K562 (cell line): ENCODE data around the gene ARPP21. TPM values are rescaled to one million over a fixed set of nuclear protein-coding genes. Genes with fewer than 3 reads are reported as not detected.

Experiments used
- ATAC-seq: fragments of 200-7000 bp; cut with Tn5 transposase; 3 replicates; pipeline ENCODE4 v1.9.1; 2020; ENCODE audit warnings: moderate library complexity
- BruUV-seq: library from RNA; stranded (reverse); fragments of 400-500 nt; replicated peaks from 2 replicates; lab custom pipeline; 2021; lab: Mats Ljungman, UMichigan
- CTCF ChIA-PET: fragments of 300-600 bp; formaldehyde crosslinking; extraction: SDS; loops from one replicate; lab custom pipeline; 2021; ENCODE audit warnings: low intra/inter-chr PET ratio; lab: Yijun Ruan, JAX
- POLR2A ChIA-PET: fragments of 300-600, 350-650 bp; sonication (Branson Sonifier 250); formaldehyde crosslinking; extraction: SDS; loops from one replicate; lab custom pipeline; 2021; ENCODE audit warnings: antibody characterized with exemption, inconsistent platforms; lab: Yijun Ruan, JAX
- DNase-seq, 4 experiments: peaks; one replicate each; pipeline versions ENCODE4 v3.0.0 to v3.0.0-alpha.2; 2011 to 2018; ENCODE audit warnings: low spot score in 3 of 4, mixed read lengths in 3 of 4; ENCODE audit errors: extremely low read depth in 1 of 4
- FAIRE-seq: peaks from 2 replicates; lab custom pipeline; 2011; peaks lifted over from hg19 to GRCh38; lab: Jason Lieb, UNC
- H2AFZ ChIP-seq: 2 replicates; pipeline ENCODE4 v1.6.0; 2011; ENCODE audit warnings: low read depth, low read length, control low read depth, inconsistent platforms
- H3K27ac ChIP-seq: fragments of 200-600 bp; 3 replicates; pipeline ENCODE4 v1.8.0; 2011; ENCODE audit warnings: low read depth, mild to moderate bottlenecking, control low read depth, inconsistent platforms, low read length, moderate library complexity, mixed read lengths; ENCODE audit errors: extremely low read depth
- H3K27me3 ChIP-seq, 2 experiments: fragments of 300-600 bp in 1 of 2; 2 replicates in 1 of 2; 3 replicates in 1 of 2; pipeline versions ENCODE4 v1.6.0 to v1.8.0; 2011; ENCODE audit warnings: inconsistent platforms in 2 of 2, low read length in 2 of 2, mild to moderate bottlenecking in 1 of 2, mixed read lengths in 1 of 2, moderate library complexity in 1 of 2; ENCODE audit not compliant: control insufficient read depth in 2 of 2, insufficient read depth in 2 of 2
- H3K36me3 ChIP-seq: fragments of 300-600 bp; 3 replicates; pipeline ENCODE4 v1.8.0; 2011; ENCODE audit warnings: mild to moderate bottlenecking, low read length, inconsistent platforms; ENCODE audit not compliant: control insufficient read depth, insufficient read depth
- H3K4me1 ChIP-seq, 2 experiments: fragments of 200-600 bp in 1 of 2; replicated peaks in 1 of 2; 2 replicates in 1 of 2; 3 replicates in 1 of 2; pipeline versions ENCODE4 v1.5.1 to v1.8.0; 2011; ENCODE audit warnings: inconsistent platforms in 2 of 2, low read length in 2 of 2, mild to moderate bottlenecking in 1 of 2, mixed read lengths in 1 of 2, moderate library complexity in 1 of 2; ENCODE audit not compliant: control insufficient read depth in 2 of 2, insufficient read depth in 2 of 2
- H3K4me2 ChIP-seq: 2 replicates; pipeline ENCODE4 v1.6.1; 2011; ENCODE audit warnings: low read length, control low read depth, inconsistent platforms, mixed read lengths; ENCODE audit not compliant: insufficient read depth
- H3K4me3 ChIP-seq: fragments of 200-600 bp; sonication (generic), shearing (Covaris generic); 2 replicates; pipeline ENCODE4 v1.5.1; 2016; ENCODE audit warnings: control low read depth, inconsistent platforms
- H3K79me2 ChIP-seq: fragments of 200-600 bp; 3 replicates; pipeline ENCODE4 v1.8.0; 2011; ENCODE audit warnings: low read length, inconsistent platforms; ENCODE audit not compliant: control insufficient read depth, insufficient read depth
- H3K9ac ChIP-seq, 2 experiments: 2 replicates each; pipeline versions ENCODE4 v1.6.0 to v1.6.1; 2011; ENCODE audit warnings: low read depth in 2 of 2, low read length in 2 of 2, control low read depth in 1 of 2, inconsistent platforms in 1 of 2, mild to moderate bottlenecking in 1 of 2, mixed read lengths in 1 of 2; ENCODE audit not compliant: insufficient read depth in 1 of 2
- H3K9me1 ChIP-seq: one replicate; pipeline ENCODE4 v1.6.0; 2011; ENCODE audit warnings: inconsistent platforms, mild to moderate bottlenecking, low read length, moderate library complexity; ENCODE audit not compliant: control insufficient read depth, insufficient read depth
- H3K9me3 ChIP-seq: replicated peaks from 2 replicates; pipeline ENCODE4 v1.5.1; 2011; ENCODE audit warnings: low read depth, low read length, inconsistent platforms; ENCODE audit not compliant: control insufficient read depth, insufficient read depth
- H4K20me1 ChIP-seq: replicated peaks from 2 replicates; pipeline ENCODE4 v1.6.1; 2011; ENCODE audit warnings: low read length, inconsistent platforms, mixed read lengths; ENCODE audit not compliant: control insufficient read depth, insufficient read depth
- FOXM1 ChIP-seq, 2 experiments: fragments of 450-650 bp in 1 of 2; sonication (generic) in 1 of 2; formaldehyde crosslinking in 1 of 2; IDR thresholded peaks; 2 replicates each; pipeline versions ENCODE4 v1.6.1 to v1.9.0; 2017 to 2022; ENCODE audit warnings: low read depth in 2 of 2, mild to moderate bottlenecking in 2 of 2, missing genetic modification reagents in 1 of 2, moderate library complexity in 1 of 2
- FUS ChIP-seq: fragments of 200-400 bp; formaldehyde crosslinking; optimal IDR thresholded peaks from 2 replicates; pipeline ENCODE3; 2017; ENCODE audit warnings: low read depth, low read length
- KDM1A ChIP-seq, 2 experiments: fragments of 450-650 bp; IDR thresholded peaks; 2 replicates each; pipeline ENCODE4 v1.6.1; 2016; ENCODE audit warnings: mild to moderate bottlenecking in 2 of 2
- NFATC3 ChIP-seq: fragments of 450-650 bp; IDR thresholded peaks from 2 replicates; pipeline ENCODE4 v1.6.1; 2017; ENCODE audit warnings: mild to moderate bottlenecking
- RFX1 ChIP-seq: fragments of 450-650 bp; IDR thresholded peaks from 2 replicates; pipeline ENCODE4 v1.6.1; 2016; ENCODE audit warnings: mild to moderate bottlenecking, moderate library complexity
- SPI1 ChIP-seq: IDR thresholded peaks from 2 replicates; pipeline ENCODE4 v1.6.1; 2011; ENCODE audit warnings: low read depth, low read length, control low read depth, borderline replicate concordance
- UBTF ChIP-seq, 2 experiments: IDR thresholded peaks; 2 replicates each; pipeline ENCODE4 v1.6.1; 2012; ENCODE audit warnings: improper control_type of control experiment in 2 of 2, low read depth in 2 of 2, low read length in 2 of 2, borderline replicate concordance in 1 of 2
- ZC3H4 ChIP-seq: sonication (generic); formaldehyde crosslinking; IDR thresholded peaks from 2 replicates; pipeline ENCODE4 v1.9.0; 2021; ENCODE audit warnings: missing genetic modification reagents, borderline replicate concordance
- ZNF445 ChIP-seq: fragments of 250-450 bp; sonication (Bioruptor Pico); IDR thresholded peaks from 2 replicates; pipeline ENCODE4 v1.4.0; 2020; ENCODE audit warnings: low read depth, mild to moderate bottlenecking, moderate library complexity
- ZNF507 ChIP-seq: conservative IDR thresholded peaks from 2 replicates; pipeline ENCODE4 v1.6.1; 2017; ENCODE audit warnings: missing genetic modification characterization, missing compliant biosample characterization
- WGBS: fragments of 100-300 bp; shearing (Covaris generic); methylation state at CpG from one replicate; pipeline ENCODE4 v1.1.6; 2016; ENCODE audit warnings: low coverage, mixed read lengths; ENCODE audit not compliant: insufficient coverage; ENCODE audit errors: missing lambda C conversion rate; 5-methylcytosine and 5-hydroxymethylcytosine counted together
- in situ Hi-C: fragments of 300-500 bp; cut with MboI; formaldehyde crosslinking; loops from 4 replicates; pipeline ENCODE4 v1.15.0; 2018; ENCODE audit warnings: inconsistent platforms, mixed read lengths
- intact Hi-C: fragments of 100-400 bp; cut with micrococcal nuclease; formaldehyde crosslinking; loops from 2 replicates; pipeline ENCODE4 v1.14.2; 2022
- polyA plus RNA-seq, 8 experiments: library from polyadenylated mRNA; depleted of rRNA in 4 of 8; stranded (reverse) in 5 of 8; unstranded in 3 of 8; fragments of >200 nt; fragmentation: Nextera tagmentation in 2 of 8; fragmentation: Illumina TruSeq in 1 of 8; extraction: Ambion mirVana in 2 of 8; extraction: Trizol in 1 of 8; gene quantifications; 2 replicates each; pipeline versions ENCODE4 v1.2.1 to v1.2.3, GENCODE V29; 2011 to 2014; ENCODE audit warnings: inconsistent platforms in 1 of 8, missing spikeins in 1 of 8
- total RNA-seq, 7 experiments: library from RNA; depleted of rRNA in 6 of 7; stranded (reverse); fragments of >200 nt in 6 of 7; fragmentation: Illumina TruSeq in 2 of 7; extraction: Trizol in 2 of 7; gene quantifications; 2 replicates each; pipeline versions ENCODE4 v1.2.1 to v1.2.3, GENCODE V29; 2011 to 2021; ENCODE audit warnings: low replicate concordance in 1 of 7

Gene ARPP21
- total and polyA plus RNA-seq, 9 of the 15 experiments (the other 6 are each of a cell fraction or from before 2014, with no cell fraction given) = not detected

GRCh38 chr3:35707904-35708303 lies 68.6 kb downstream of the ARPP21 start (continued):
- TF ChIP-seq ZC3H4 = no peak

- WGBS = 2% methylated on average over 8 of the region's 8 CpGs
- H3K9ac ChIP-seq = no peak overlapping the region
- H3K4me2 ChIP-seq = no peak overlapping the region
- H3K9me1 ChIP-seq = no peaks in the 10 kb centered on the region
- H3K4me1 ChIP-seq = no peaks in the 10 kb centered on the region
- no peaks in the 10 kb centered on the region for H3K36me3 ChIP-seq
- intact Hi-C loops (no loop called here), in situ Hi-C loops (no loop called here)
- H3K27me3 ChIP-seq = no peaks in the 10 kb centered on the region
- no peaks in the 10 kb centered on the region for H4K20me1 ChIP-seq
- no peak for DNase-seq
- FAIRE-seq = no peak
- no peak overlapping the region for H3K27ac ChIP-seq
- ChIA-PET CTCF (no interaction called here), POLR2A (no interaction called here)
- H3K9me3 ChIP-seq = no peaks in the 10 kb centered on the region
- BruUV-seq = no TSS peak
- TF ChIP-seq ZNF445 = no peak
- peak; percentile 82 for TF ChIP-seq SPI1
- H3K79me2 ChIP-seq = no peaks in the 10 kb centered on the region
- ATAC-seq = no peak
- no peak overlapping the region for H2AFZ ChIP-seq
- H3K4me3 ChIP-seq = no peak overlapping the region
Observed at GRCh38 chr3:35708394-35709271, 69.3 kb downstream of the ARPP21 start.

- Histone ChIP-seq H3K36me3 (no peaks in the 10 kb centered on the region), H3K9me1 (no peaks in the 10 kb centered on the region)
- POLR2A ChIA-PET = no interaction called here
- TF ChIP-seq ZNF507 (tag) = no peak
- no peak for TF ChIP-seq FUS
- no peak for TF ChIP-seq UBTF (IDR thresholded peaks at IDR 0.05; ENCODE audit: borderline replicate concordance in 1 of 2, low read depth in 2 of 2, low read length in 2 of 2)
- TF ChIP-seq KDM1A (IDR thresholded peaks at IDR 0.05) = no peak
- TF ChIP-seq NFATC3 = no peak
- no peak for TF ChIP-seq FOXM1 (IDR thresholded peaks at IDR 0.05; ENCODE audit: low read depth)
- TF ChIP-seq FOXM1 (CRISPR knock-in tag; IDR thresholded peaks at IDR 0.05; ENCODE audit: low read depth) = no peak
- TF ChIP-seq RFX1 = no peak
Observed at GRCh38 chr3:35709691-35710090, 70.4 kb downstream of the ARPP21 start.

More at GRCh38 chr3:35709691-35710090, 70.4 kb downstream of the ARPP21 start:
- H4K20me1 ChIP-seq = no peaks in the 10 kb centered on the region
- CTCF ChIA-PET = no interaction called here
- no peak overlapping the region for H3K27ac ChIP-seq
- no peak overlapping the region for H3K9ac ChIP-seq
- ATAC-seq (no peak), FAIRE-seq (no peak), DNase-seq (no peak)
- 0% methylated on average over 3 of the region's 3 CpGs for WGBS
- no peak overlapping the region for H3K4me2 ChIP-seq
- H3K79me2 ChIP-seq = no peaks in the 10 kb centered on the region
- H3K9me3 ChIP-seq = no peaks in the 10 kb centered on the region
- H2AFZ ChIP-seq = no peak overlapping the region
- intact Hi-C loops (no loop called here), in situ Hi-C loops (no loop called here)
- BruUV-seq = no TSS peak
- H3K4me1 ChIP-seq = no peaks in the 10 kb centered on the region
- no peak overlapping the region for H3K4me3 ChIP-seq
- no peaks in the 10 kb centered on the region for H3K27me3 ChIP-seq
